ENCODE results near the gene POLDIP3. TPM values are rescaled to one million over a fixed set of nuclear protein-coding genes. Genes with fewer than 3 reads are reported as not detected.

The POLDIP3 gene
- polyA plus RNA-seq, 3 donors, result 110 to 117 (median 117) TPM

Other genes with a start within 250 kb of the POLDIP3 start
- gene NFAM1, start 182.5 kb downstream of the POLDIP3 start, polyA plus RNA-seq (ENCODE audit: insufficient read length in 3 of 3), result 1 to 10 TPM in 2 of 3 donors, under 1 TPM in 1; 0.82 to 1.2 (median 1.0) TPM
- gene RRP7A, start 95.1 kb downstream of the POLDIP3 start, polyA plus RNA-seq (ENCODE audit: insufficient read length in 3 of 3), result 10 to 100 TPM; 26.5 to 48.8 (median 34.5) TPM
- 10 to 100 TPM in 1 of 3 donors, 1 to 10 TPM in 2; 6.8 to 10.4 (median 8.9) TPM for gene SERHL2, start 60.9 kb downstream of the POLDIP3 start, polyA plus RNA-seq (ENCODE audit: insufficient read length in 3 of 3)
- under 1 TPM in 1 of 3 donors, not detected in 2; 0.26 TPM for gene ATP5MGL, start 25.7 kb upstream of the POLDIP3 start, polyA plus RNA-seq (ENCODE audit: insufficient read length in 3 of 3)
- gene CYB5R3, start 34.5 kb upstream of the POLDIP3 start, polyA plus RNA-seq (ENCODE audit: insufficient read length in 3 of 3), result 100 to 1,000 TPM; 147 to 188 (median 185) TPM
- 10 to 100 TPM; 22.8 to 25.9 (median 24.2) TPM for gene A4GALT, start 106.0 kb upstream of the POLDIP3 start, polyA plus RNA-seq (ENCODE audit: insufficient read length in 3 of 3)
- gene ARFGAP3, start 242.4 kb upstream of the POLDIP3 start, polyA plus RNA-seq (ENCODE audit: insufficient read length in 3 of 3), result 10 to 100 TPM; 43.6 to 48.8 (median 48.4) TPM

Measured in renal pelvis (tissue), 3 donors.